Measurements from ENCODE around the gene FAM83E. TPM values are rescaled to one million over a fixed set of nuclear protein-coding genes. Genes with fewer than 3 reads are reported as not detected.

The FAM83E gene
- total RNA-seq, 1 donor from 2014 or later = 31.1 TPM

- ATAC-seq = no peak
- H3K27me3 ChIP-seq = no peaks in the 10 kb centered on the region
- no peak overlapping the region for H3K27ac ChIP-seq
- H3K4me1 ChIP-seq = peaks cover 6% of the 10 kb centered on the region
- no peak overlapping the region for H3K4me3 ChIP-seq
- H3K36me3 ChIP-seq = no peaks in the 10 kb centered on the region
- intact Hi-C loops (cut with DNase I) = no loop called here
- no peak for TF ChIP-seq CTCF (IDR thresholded peaks at IDR 0.05)
- H3K9me3 ChIP-seq = no peaks in the 10 kb centered on the region
- no peak for DNase-seq
These were observed 38.8 kb downstream of the FAM83E start for GRCh38 chr19:48575931-48576622.

- H3K4me3 ChIP-seq = no peak overlapping the region
- no peak for TF ChIP-seq CTCF (IDR thresholded peaks at IDR 0.05)
- no peak overlapping the region for H3K27ac ChIP-seq
- H3K27me3 ChIP-seq = no peaks in the 10 kb centered on the region
- no peak for ATAC-seq
- peaks cover 10% of the 10 kb centered on the region for H3K4me1 ChIP-seq
- H3K9me3 ChIP-seq = no peaks in the 10 kb centered on the region
- no peak for DNase-seq
- intact Hi-C loops (cut with DNase I) = no loop called here
- no peaks in the 10 kb centered on the region for H3K36me3 ChIP-seq
These were observed 41.7 kb downstream of the FAM83E start for GRCh38 chr19:48573163-48573505.

GRCh38 chr19:48571378-48572162 lies 43.3 kb downstream of the FAM83E start:
- TF ChIP-seq CTCF (IDR thresholded peaks at IDR 0.05) = no peak
- peaks cover 10% of the 10 kb centered on the region for H3K4me1 ChIP-seq
- no peak overlapping the region for H3K4me3 ChIP-seq
- ATAC-seq = peak; percentile 66
- no peaks in the 10 kb centered on the region for H3K27me3 ChIP-seq
- no peaks in the 10 kb centered on the region for H3K9me3 ChIP-seq
- intact Hi-C loops (cut with DNase I) = no loop called here
- no peak for DNase-seq
- H3K27ac ChIP-seq = no peak overlapping the region
- H3K36me3 ChIP-seq = no peaks in the 10 kb centered on the region

- Histone ChIP-seq H3K4me1 (peaks cover 10% of the 10 kb centered on the region), H3K36me3 (no peaks in the 10 kb centered on the region), H3K4me3 (no peak overlapping the region), H3K27me3 (no peaks in the 10 kb centered on the region), H3K27ac (no peak overlapping the region), H3K9me3 (no peaks in the 10 kb centered on the region)
- ATAC-seq (no peak), DNase-seq (no peak)
- no peak for TF ChIP-seq CTCF (IDR thresholded peaks at IDR 0.05)
- intact Hi-C loops (cut with DNase I) = no loop called here
These were observed 45.1 kb downstream of the FAM83E start for GRCh38 chr19:48569814-48570213.

GRCh38 chr19:48568345-48568886 lies 46.5 kb downstream of the FAM83E start:
- Histone ChIP-seq H3K9me3 (no peaks in the 10 kb centered on the region), H3K27ac (peak overlapping the region; percentile 65), H3K27me3 (no peaks in the 10 kb centered on the region), H3K4me1 (peaks cover 4% of the 10 kb centered on the region), H3K4me3 (no peak overlapping the region), H3K36me3 (no peaks in the 10 kb centered on the region)
- intact Hi-C loops (cut with DNase I) = no loop called here
- DNase-seq (peak; percentile 91), ATAC-seq (peak; percentile 93)
- TF ChIP-seq CTCF (IDR thresholded peaks at IDR 0.05) = no peak

Data from upper lobe of right lung (tissue), 1 donor.